Cerebellar nuclear complex (tissue), 1 donor: Measurements from ENCODE around the gene GPHN.
"Not testable (repeated sequence)": the region's sequence is repeated elsewhere in the genome, so short reads cannot be mapped to it uniquely, and the experiment has no call there.

ENCODE experiments used
- DNase-seq, 2 experiments: peaks; one replicate each; lab custom pipeline; 2025; lab: John Stamatoyannopoulos, UW

GPHN gene

DNA sequence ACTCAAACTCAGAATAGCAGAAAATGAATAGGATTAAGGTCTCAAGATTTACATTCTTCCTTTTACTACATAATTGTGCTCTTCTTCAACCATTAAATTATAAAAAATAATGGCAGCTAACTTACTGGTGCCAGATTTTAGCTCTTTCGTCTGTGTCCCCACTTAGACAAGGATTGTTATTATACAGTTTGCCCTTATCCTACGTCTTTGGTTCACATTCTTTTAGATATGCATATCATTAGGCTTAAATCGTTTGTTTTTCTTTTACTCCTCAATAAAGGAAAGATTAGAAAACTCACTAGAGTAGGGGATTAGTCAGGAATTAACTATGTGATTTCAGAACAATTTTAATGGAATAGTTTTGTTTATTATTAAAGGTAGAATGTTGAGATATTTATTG is 551.6 kb downstream of the GPHN start:
- DNase-seq, result no peak

DNA sequence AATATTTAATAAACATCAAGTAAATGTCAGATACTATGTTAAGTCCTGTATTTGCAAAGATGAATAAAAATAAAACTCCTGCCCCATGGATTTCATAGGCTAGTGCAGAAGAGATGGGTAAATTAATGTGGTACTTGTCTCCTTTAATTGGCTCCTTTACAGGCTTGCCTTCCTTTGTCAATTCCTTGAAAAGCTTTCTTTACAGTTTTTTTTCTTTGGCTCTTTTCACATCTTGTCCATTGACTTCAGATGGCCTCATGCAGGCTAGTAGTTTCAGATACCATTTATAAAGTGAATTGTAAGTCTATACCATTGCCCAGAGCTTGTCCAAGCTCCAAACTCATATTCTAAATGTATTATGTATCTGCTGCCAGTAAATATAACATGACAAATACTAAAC is 552.6 kb downstream of the GPHN start:
- no peak for DNase-seq

DNA sequence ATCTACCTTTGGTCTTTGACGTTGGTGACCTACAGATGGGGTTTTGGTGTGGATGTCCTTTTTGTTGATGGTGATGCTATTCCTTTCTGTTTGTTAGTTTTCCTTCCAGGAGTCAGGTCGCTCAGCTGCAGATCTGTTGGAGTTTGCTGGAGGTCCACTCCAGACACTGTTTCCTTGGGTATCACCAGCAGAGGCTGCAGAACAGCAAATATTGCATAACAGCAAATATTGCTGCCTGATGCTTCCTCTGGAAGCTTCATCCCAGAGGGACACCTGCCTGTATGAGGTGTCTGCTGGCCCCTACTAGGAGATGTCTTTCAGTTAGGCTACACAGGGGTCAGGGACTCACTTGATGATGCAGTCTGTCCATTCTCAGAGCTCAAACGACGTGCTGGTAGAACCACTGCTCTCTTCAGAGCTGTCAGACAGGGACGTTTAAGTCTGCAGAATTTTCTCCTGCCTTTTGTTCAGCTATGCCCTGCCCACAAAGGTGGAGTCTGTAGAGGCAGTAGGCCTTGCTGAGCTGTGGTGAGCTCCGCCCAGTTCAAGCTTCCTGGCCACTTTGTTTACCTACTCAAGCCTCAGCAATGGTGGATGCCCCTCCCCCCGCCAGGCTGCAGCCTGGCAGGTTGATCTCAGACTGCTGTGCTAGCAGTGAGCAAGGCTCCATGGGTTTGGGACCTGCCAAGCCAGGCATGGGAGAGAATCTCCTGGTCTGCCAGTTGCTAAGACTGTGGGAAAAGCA is 559.3 kb downstream of the GPHN start:
- DNase-seq, result not testable (repeated sequence)

DNA sequence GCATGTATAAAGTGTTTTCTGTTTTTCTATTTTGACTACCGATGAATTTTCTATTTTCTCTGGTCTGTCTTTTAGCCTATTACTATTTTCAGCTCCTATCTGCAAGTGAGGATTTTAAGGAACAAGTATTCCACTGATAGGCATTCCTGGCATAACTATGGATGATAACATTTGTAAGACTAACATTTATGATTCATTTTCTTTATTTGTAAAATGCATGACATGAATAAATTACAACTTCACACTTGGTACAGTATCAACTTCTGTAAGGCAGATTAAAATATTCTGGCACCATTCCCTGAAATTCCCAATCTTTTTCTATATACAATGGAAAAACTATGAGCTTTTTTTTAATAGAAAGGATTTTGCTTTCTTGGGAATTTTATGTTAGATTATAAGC is 560.3 kb downstream of the GPHN start:
- no peak for DNase-seq

DNA sequence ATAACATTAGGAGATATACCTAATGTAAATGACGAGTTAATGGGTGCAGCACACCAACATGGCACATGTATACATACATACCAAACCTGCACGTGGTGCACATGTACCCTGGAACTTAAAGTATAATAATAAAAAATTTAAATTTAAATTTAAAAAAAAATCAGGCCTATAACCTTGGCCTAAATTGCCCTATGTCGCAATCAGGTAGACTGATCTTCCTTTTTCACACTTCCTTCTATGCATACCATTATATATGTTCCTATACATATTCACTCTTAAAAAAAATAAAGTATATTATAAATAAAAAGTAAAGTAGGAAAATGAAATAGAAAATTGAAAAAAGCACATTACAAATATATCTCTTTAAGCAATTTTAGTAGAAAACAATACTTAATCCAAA is 563.6 kb downstream of the GPHN start:
- DNase-seq, result no peak

DNA sequence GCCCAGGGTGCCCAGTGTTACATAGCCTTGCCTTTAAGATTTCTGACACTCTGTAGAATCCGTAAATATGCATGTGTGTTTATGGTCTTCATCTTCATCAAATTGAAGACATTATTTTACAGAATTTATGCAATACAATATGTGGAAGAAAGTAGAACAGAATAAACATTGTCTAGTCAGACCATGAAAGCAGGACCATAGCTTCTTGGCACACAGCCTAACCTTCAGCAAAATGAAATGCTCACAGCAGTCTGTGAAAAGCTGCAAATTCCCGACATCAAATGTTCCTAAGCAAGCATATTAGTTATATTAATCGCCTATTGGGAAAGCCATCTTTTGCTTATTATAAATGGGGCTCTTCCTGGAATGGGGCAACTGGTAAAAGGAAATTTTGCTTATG is 570.0 kb downstream of the GPHN start:
- no peak for DNase-seq

DNA sequence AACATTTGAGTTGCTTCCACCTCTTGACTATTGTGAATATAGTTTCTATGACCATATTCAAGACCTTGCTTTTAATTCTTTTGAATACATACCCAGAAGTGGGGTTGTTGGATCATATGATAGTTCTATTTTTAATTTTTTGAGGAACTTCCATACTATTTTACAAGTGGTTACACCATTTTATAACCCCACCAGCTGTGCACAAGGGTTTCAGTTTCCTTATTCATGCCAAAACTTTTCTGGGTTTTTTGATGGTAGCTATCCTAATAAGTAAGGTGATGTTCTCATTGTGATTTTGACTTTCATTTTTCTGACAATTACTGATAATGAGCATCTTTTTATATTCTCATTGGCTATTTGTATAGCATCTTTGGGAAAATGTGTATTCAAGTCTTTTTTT is 571.9 kb downstream of the GPHN start:
- no peak for DNase-seq

DNA sequence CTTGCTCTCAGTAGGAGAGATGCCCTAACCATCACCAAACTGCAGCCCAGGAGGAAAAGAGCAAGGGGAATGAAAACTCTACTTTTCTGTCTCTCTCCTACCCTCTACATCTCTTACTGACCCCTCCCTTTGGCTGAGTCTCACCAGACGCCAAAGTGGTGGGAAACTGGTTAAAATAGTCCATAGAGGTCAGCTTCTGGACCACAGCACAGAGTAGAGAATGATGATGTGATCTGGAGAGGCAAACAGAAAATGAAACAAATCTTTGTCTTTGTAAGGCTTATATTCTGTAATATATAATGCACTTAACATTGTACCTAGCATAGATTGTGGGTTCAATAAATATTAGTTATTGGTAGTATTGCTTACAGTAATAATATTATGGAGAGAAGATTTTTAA is 600.3 kb downstream of the GPHN start:
- no peak for DNase-seq

DNA sequence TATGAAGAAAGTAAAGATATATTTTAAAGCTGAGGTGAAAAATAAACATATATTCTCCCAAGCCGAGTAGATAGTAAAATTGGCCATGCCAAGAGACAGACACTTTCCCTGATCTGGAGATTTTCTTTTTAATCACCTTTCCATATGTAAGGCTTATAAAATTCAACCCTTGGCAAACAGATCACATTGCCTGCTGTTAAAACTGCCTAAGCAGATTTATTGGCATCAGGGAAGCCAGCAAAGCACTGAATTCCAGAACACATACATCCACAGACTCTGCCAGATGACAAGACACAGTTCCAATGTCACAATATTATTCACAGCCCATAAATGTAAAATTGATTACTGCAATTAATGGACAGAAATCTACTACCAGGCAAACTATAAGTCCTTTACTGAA is 603.1 kb downstream of the GPHN start:
- DNase-seq, result no peak

DNA sequence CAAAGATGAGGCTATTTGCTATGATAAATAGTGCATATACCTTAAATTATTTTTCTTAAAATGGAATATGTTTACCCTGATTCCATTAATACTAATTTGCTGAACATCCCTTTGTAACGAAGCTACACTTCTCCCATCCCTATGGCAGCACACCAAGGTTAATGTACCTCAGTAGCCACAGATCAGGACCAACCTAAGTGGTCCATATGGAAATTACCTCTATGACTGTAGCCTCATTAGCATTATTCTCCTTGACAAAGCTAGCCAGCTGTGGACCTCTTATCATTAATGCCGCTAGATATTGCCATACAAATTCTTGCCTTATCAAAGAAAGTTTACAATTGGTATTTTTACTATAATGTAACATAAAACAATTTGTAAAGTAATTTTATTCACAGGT is 604.4 kb downstream of the GPHN start:
- no peak for DNase-seq

DNA sequence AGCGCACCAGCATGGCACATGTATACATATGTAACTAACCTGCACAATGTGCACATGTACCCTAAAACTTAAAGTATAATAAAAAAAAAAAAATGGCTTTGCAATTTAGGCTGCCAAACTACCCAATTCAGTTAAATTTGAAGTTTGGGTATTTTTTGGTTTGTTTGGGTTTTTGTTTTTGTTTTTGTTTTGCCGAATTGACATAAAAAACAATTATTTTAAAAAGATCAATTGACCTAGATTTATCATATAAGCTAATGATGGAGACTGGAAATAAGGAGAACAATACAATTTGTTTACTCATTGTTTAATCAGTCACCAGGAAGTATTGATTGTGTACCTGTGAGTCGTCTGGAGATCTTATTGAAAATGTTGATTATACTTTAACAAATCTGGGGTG is 619.2 kb downstream of the GPHN start:
- DNase-seq, result no peak

DNA sequence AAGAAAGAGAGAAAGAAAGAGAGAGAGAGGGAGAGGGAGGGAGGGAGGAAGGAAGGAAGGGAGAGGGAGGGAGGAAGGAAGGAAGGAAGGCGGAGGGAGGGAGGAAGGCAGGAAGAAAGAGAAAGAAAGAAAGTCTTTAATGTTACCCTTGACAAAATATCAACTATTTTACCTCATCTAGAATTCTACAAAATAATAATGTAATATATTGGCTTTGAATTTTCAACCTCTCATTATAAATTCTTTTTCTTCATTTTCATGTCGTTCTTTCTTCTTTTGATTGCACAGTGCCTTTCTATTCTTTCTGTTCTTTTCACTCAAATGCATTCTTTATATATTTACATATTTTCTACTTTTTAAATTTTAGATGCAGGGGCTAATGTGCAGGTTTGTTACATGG is 621.8 kb downstream of the GPHN start:
- no peak for DNase-seq

DNA sequence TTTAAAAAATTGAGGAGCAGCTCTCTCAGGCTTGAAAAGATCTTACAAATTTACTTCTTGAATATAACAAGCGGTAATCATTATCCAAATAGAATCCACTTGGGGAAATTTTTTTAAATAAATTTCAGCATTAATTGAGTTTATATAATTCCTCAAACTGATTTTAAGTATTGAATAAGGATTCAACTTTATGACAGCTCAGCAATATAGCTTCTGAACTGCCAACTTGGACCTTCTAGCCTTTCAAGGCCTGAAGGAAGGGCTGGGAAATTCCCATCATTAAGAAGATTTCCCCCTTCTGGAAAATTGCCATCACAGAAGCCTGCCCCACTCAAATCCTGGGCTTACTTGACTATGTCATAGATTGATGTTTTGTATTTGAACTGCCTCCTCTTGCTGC is 623.7 kb downstream of the GPHN start:
- DNase-seq, result no peak

DNA sequence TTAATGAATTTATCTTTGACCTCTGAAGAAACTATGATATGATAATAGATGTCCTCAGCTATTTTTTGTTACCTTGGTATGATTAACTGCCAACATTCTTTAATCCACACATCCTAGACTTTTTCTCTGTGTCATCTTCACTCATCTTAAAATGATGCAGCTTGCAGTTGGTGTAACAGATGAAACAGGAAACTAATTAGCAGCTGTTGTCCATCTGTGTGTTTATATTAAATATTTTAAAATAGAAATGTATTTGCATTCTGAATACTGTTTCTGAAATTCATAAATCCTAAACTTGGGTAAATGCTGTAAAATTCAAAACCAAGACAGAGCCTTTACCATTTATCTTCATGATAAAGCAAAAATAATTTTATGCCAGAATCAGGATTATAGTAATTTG is 625.2 kb downstream of the GPHN start:
- DNase-seq, result no peak

DNA sequence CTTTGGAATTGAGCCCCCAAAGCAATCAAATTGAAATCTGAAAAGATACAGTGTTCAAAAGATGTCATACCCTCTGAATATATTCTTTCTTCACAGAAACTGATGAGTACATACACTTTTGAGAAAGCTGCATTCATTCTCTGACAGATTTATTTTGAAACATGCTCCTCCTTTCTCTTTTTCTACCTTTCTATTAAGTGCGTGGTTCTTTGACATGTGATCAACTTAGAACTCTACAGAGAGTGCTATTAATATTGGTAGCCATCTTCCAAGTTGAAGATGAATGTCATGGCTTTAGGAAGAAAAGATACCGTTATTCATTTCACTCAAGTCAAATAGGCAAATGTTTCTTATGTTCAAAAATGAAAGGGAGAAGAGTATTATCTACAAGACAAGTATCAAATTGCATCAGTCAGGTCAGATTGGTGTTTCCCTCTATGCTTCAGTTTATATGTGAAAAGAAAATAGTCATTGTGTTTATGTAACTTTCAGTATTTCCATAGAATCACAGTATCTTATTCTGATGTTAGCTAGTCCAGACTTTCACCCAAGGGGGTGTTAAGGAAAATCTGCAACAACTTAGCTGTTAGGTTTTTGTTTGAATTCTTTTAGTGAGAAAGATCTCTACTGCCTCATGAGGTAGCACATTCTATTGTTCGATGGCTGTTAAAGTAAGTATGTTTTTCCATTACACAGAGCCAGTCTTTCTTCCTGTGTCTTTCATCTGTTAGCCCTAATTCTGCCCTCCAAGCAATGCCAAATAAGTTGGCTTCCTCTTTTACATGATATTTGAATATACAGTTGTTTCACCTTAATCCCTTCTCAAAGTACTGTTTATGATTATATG is 625.9 kb downstream of the GPHN start:
- DNase-seq, result no peak

DNA sequence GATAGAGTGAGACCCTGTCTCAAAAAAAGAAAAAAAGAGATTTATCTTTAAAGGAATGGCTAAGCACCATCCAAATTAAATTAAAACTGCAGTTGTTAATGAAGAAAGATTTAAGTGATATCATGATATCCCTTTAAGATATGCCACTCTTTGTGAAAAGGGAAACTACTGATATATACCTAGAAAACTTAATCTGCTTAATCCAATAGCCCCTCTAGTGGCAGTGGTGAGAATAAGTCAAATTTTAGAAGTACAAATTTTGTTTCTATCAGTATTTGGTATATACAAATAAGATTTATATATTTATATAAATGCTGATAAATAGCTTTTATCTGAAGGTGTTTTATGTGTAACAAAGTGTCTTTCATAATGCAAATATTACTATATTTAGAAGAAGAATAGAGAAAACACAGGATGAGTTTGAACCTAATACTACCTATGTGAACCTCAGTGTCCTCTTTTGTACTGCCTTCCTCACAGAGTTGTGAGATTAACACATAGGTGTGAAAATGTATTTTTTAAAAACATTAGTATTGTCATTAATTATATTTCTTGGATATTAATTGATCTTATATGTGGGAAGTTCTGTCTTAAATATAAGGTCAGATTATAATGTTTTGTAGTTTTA is 629.9 kb downstream of the GPHN start:
- DNase-seq, result no peak

DNA sequence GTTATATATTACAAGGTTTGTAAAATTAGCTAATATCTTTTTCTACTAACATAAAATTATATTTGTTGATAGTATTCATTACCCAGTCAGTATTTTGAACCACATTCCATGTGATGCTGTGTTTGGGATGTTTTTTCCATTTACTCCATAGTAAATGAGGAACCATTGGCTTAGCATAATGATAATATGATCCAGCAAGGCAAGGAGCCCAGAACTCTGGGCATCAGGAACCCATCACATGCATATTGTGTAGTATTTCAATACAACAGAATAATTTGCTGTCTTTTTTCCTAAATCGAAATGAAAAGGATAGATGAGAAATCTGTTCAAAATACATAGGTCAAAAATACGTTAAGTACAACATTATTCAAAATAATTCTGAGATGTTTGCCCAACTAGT is 632.6 kb downstream of the GPHN start:
- DNase-seq, result no peak

DNA sequence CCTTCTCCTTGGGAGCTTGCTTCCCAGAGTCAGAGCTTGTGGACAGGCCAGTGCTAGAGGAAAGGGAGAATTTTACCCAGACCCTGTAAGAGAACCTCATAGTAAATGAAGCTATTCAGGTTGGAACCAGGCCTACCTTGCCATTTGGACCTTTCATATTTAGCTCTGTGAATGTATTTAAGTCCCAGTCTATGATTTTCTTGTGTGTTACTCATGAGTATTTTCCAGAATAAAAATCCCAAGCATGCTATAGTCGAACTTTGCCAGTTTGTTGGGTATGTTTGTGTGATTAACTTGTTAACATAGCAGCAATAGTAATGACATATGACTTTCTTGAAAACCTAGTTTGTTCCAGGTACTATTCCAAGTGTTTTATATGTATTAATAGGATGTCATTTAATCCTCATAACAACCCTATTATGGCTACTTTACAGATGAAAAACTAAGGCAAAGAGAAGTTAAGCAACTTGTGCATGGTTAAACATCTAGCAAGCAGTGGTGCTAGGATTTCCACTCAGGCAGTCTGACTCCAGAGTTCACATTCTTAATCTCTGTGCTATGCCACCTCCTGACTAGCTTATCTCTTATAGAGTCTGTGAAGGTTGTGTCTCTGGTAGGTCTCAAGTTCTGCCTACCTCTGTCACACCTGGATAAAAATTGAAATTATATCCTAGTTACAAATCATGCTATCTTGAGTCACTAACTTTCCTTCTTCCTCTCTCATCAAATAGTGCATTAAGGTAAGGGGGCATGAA is 633.4 kb downstream of the GPHN start:
- no peak for DNase-seq

DNA sequence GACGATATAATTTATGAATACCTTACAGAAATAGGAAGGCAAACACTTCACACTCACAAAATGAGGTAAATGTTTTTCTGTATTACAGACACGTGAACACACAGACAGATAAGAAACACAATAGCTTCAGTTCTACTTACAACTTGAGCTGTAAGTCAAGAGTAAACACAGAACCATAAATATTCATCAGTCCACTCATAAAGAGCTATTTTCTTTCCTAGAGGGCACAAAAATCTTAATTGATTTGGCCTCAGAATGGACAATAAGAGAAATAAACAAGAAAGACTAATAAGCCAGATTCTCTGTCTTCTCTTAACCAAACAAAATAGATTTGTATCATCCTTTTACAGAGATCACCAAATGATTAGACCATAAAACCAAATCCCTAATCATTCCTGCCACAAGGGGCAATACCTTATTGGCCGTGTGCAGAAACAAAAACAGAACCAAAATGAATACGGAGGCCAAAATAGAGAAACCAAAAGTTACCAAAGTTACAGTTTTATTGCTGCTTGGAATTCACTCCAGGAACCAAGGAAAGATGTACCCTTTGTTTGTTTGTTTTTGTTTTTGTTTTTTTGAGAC is 643.2 kb downstream of the GPHN start:
- DNase-seq, result no peak

DNA sequence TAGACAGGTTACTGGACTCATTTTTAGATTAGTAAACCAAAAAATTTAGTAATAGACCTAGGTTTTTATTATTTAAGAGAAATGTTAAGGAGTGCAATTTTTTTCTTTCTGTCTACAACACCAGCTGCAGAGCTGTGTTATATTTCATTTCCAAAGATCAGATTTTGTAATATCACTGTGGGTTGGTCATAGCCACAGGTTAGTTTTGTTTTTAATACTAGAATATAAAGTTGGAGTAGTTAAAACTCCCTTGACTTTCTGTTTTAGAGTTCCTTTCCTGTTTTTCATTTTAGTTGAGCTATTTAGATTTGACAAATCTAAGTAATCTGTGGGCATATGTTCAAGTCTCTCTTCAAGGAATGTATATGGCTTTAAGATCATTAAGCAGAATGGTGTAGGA is 650.6 kb downstream of the GPHN start:
- DNase-seq, result no peak

DNA sequence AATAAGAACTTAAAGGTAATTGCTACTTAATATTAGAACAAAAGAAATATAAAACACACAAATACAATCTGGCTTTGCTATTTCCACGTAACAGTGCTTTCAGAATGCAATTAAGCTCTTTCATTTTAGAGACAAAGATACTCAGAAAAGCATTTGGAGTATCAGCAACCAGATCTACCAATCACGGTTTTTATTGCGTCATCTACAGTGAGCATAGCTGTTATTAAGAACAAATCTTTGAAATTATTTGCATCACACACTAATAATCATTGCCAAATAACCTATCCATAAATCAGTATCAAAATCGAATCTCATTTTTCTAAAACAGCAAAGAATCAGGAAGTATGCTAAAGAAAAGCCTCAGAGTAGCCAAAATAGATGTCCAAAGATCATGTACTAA is 654.4 kb downstream of the GPHN start:
- no peak for DNase-seq

DNA sequence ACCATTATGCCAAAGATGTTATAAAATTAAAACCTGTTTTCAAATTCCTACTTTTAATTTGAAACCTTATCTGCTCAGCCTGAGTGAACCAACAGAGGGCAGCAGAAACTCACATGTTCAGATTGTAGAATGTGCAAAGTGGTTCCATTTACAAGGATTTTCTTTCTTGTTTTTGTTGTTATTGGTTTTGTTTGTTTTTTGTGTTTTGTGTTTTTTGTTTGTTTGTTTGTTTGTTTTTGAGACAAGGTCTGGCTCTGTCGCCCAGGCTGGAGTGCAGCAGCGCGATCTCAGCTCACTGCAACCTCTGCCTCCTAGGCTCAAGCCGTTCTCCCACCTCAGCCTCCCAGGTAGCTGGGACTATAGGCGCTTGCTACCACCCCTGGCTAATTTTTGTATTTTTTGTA is 658.5 kb downstream of the GPHN start:
- DNase-seq, result no peak
